NCI-H1417 (cell line): ENCODE measurements around the gene PTCD2.

Experiments
- DNase-seq, 3 experiments: peaks; one replicate each; lab custom pipeline; 2025; lab: John Stamatoyannopoulos, UW

PTCD2 gene

GRCh38 chr5:72319976-72320752 is at the start of gene PTCD2, which contains the start of gene MRPS27:
Gene PTCD2, plus strand, starts transcription at chr5:72320373. Its CDS starts 10 bp downstream, at chr5:72320383.
Gene MRPS27, minus strand, starts transcription at chr5:72320240. Its CDS starts 19 bp downstream, at chr5:72320221.
- peak; percentile 92 to 97 (median 97) for DNase-seq

GRCh38 chr5:72271702-72272101 is 48.5 kb upstream of the PTCD2 start:
- no peak for DNase-seq

- DNase-seq: no peak
Measured at GRCh38 chr5:72272398-72272797, 47.8 kb upstream of the PTCD2 start.

- no peak for DNase-seq
Measured at GRCh38 chr5:72273547-72273946, 46.6 kb upstream of the PTCD2 start.

GRCh38 chr5:72276219-72276752 is 43.9 kb upstream of the PTCD2 start:
- no peak for DNase-seq

GRCh38 chr5:72280581-72281069 is 39.5 kb upstream of the PTCD2 start:
- no peak for DNase-seq

- DNase-seq: no peak
Measured at GRCh38 chr5:72281430-72281763, 38.8 kb upstream of the PTCD2 start.

GRCh38 chr5:72281764-72282499 is 38.2 kb upstream of the PTCD2 start:
- peak in 1 of 3 experiments; percentile 2 for DNase-seq

GRCh38 chr5:72282878-72283277 is 37.3 kb upstream of the PTCD2 start:
- DNase-seq: no peak

- DNase-seq: no peak
Measured at GRCh38 chr5:72283358-72283757, 36.8 kb upstream of the PTCD2 start.

- DNase-seq: no peak
Measured at GRCh38 chr5:72284559-72285423, 35.4 kb upstream of the PTCD2 start.

- DNase-seq: no peak
Measured at GRCh38 chr5:72285424-72285821, 34.8 kb upstream of the PTCD2 start.

GRCh38 chr5:72286798-72287197 is 33.4 kb upstream of the PTCD2 start:
- DNase-seq: no peak

- peak; percentile 2 to 82 (median 69) for DNase-seq
Measured at GRCh38 chr5:72288924-72289323, 31.2 kb upstream of the PTCD2 start.

- peak in 1 of 3 experiments; percentile 5 for DNase-seq
Measured at GRCh38 chr5:72290356-72291133, 29.6 kb upstream of the PTCD2 start.

GRCh38 chr5:72291601-72292000 is 28.6 kb upstream of the PTCD2 start:
- no peak for DNase-seq

- DNase-seq: no peak
Measured at GRCh38 chr5:72292411-72292810, 27.8 kb upstream of the PTCD2 start.

GRCh38 chr5:72293495-72294055 is 26.6 kb upstream of the PTCD2 start:
- DNase-seq: no peak

- DNase-seq: no peak
Measured at GRCh38 chr5:72294473-72294872, 25.7 kb upstream of the PTCD2 start.

- no peak for DNase-seq
Measured at GRCh38 chr5:72295539-72295938, 24.6 kb upstream of the PTCD2 start.

- DNase-seq: peak in 1 of 3 experiments; percentile 6
Measured at GRCh38 chr5:72296256-72296655, 23.9 kb upstream of the PTCD2 start.
